ENCODE results near the gene MYO1D.

The MYO1D gene

DNA sequence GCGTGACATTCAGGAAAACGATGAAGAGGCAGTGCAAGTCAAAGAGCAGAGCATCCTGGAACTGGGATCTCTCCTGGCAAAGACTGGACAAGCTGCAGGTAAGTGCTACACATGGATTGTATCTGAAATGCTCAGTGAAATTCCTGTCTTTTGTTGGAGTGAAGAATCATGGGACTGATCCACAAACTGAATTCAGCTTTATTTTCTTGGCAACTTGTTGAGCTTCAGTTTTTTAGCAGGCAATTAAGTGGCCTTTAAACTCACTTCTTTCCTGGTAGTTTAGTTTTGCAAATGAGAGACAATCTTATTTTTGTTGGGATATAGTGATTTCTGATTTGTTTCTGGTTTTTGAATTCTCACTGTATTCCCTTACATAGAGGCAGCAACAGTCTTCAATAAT, 430.0 kb downstream of the MYO1D start:
- no peak overlapping the region for H3K4me3 ChIP-seq (ENCODE audit: low read depth, low read length)
- TF ChIP-seq, protein P1, sequence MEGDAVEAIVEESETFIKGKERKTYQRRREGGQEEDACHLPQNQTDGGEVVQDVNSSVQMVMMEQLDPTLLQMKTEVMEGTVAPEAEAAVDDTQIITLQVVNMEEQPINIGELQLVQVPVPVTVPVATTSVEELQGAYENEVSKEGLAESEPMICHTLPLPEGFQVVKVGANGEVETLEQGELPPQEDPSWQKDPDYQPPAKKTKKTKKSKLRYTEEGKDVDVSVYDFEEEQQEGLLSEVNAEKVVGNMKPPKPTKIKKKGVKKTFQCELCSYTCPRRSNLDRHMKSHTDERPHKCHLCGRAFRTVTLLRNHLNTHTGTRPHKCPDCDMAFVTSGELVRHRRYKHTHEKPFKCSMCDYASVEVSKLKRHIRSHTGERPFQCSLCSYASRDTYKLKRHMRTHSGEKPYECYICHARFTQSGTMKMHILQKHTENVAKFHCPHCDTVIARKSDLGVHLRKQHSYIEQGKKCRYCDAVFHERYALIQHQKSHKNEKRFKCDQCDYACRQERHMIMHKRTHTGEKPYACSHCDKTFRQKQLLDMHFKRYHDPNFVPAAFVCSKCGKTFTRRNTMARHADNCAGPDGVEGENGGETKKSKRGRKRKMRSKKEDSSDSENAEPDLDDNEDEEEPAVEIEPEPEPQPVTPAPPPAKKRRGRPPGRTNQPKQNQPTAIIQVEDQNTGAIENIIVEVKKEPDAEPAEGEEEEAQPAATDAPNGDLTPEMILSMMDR (IDR thresholded peaks at IDR 0.05; ENCODE audit: low read depth, low read length, missing control alignments), result no peak
- DNase-seq (ENCODE audit: low read depth), result no peak

- H3K4me3 ChIP-seq (ENCODE audit: low read depth, low read length), result peak overlapping the region; percentile 65
- DNase-seq (ENCODE audit: low read depth), result no peak
- TF ChIP-seq, protein P1 (IDR thresholded peaks at IDR 0.05; ENCODE audit: low read depth, low read length, missing control alignments), result no peak
Observed at GRCh38 chr17:32445971-32446370, 431.0 kb downstream of the MYO1D start.

DNA sequence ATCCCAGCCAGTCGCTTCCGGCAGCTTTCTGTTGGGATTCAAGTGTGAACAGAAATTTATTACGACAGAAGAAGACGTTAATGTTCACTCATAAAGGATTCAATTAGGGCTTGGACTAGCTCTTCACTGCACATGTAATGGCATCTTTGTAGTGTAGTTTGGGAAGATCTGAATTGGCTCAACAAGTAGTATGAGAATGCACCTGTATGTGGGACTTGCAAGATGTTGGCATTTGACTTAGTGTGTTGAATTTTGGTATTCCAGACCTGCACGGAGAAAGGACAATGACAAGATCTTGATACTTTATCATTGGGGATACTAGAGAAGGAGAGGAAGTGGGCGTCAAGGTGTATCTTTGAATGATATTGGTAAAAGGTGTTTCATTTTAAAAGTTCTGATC, 431.4 kb downstream of the MYO1D start:
- DNase-seq (ENCODE audit: low read depth), result no peak
- H3K4me3 ChIP-seq (ENCODE audit: low read depth, low read length), result peak overlapping the region; percentile 65
- TF ChIP-seq, protein P1 (IDR thresholded peaks at IDR 0.05; ENCODE audit: low read depth, low read length, missing control alignments), result no peak

DNA sequence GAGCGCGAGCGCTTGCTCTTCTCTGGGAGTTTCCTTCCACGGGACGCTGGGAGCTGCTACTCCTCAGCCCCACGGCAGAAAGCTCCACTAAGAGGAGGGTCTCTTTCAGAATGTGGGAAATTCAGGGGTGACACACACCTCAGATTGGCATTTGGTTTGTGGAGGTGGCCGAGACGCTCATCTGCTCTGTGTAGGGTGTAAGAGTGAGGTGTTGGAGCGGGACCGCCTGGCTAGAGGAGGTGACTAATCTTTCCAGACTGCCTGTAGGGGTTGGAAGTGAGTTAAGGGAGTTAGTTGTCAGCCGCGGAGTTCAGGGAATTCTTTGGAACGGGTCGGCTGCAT, 431.9 kb downstream of the MYO1D start:
- TF ChIP-seq, protein P1 (IDR thresholded peaks at IDR 0.05; ENCODE audit: low read depth, low read length, missing control alignments), result no peak
- no peak for DNase-seq (ENCODE audit: low read depth)

GRCh38 chr17:32444301-32445073, 432.4 kb downstream of the MYO1D start, which contains the start of gene PSMD11:
PSMD11 (plus strand) TSS chr17:32444510; CDS start chr17:32444524, 14 bp downstream.
- TF ChIP-seq, protein P1 (IDR thresholded peaks at IDR 0.05; ENCODE audit: low read depth, low read length, missing control alignments), result peak; percentile 90
- peak within 1 kb of the TSS; percentile 65 for H3K4me3 ChIP-seq (ENCODE audit: low read depth, low read length)
- DNase-seq (ENCODE audit: low read depth), result peak; percentile 84

More for the DNA sequence above, 431.9 kb downstream of the MYO1D start:
- H3K4me3 ChIP-seq (ENCODE audit: low read depth, low read length), result peak overlapping the region; percentile 65

DNA sequence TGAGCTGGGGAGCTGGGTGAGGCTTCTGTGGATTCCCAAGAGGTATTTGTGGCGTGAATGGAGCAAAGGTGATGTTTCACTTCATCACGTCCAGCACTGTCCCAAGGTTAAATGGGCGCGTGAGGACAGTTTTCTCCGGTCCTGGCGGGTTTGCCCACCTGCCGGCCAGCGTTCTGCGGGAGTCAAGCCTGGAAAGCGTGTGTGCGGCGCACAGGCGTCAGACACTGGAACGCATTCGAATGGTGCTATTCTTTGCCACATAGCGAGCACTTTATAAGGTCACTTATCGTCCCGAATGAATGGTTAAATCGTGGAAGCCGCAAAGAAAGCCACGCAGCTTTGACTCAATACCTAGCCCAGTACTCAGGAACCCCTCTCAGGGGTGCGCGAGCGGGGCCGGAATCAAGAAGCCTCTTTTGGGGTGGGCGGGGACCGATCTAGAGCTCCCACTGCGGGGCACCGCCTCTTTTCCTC, 433.1 kb downstream of the MYO1D start:
- no peak for DNase-seq (ENCODE audit: low read depth)
- TF ChIP-seq, protein P1 (IDR thresholded peaks at IDR 0.05; ENCODE audit: low read depth, low read length, missing control alignments), result no peak
- peak overlapping the region; percentile 54 for H3K4me3 ChIP-seq (ENCODE audit: low read depth, low read length)

Data from GM12864 (cell line).